H1 (cell line): ENCODE measurements around the gene KRIT1. TPM values are rescaled to one million over a fixed set of nuclear protein-coding genes. Genes with fewer than 3 reads are reported as not detected.

Source experiments
- CTCF ChIA-PET: fragments of 300-600 bp; sonication (Branson Sonifier 250); formaldehyde crosslinking; loops from one replicate; lab custom pipeline; 2021; ENCODE audit not compliant: partially characterized antibody; lab: Charles Lee
- POLR2A ChIA-PET: fragments of 300-600 bp; sonication (Branson Sonifier 250); formaldehyde crosslinking; loops from one replicate; lab custom pipeline; 2021; ENCODE audit warnings: inconsistent platforms; ENCODE audit not compliant: partially characterized antibody; lab: Charles Lee
- DNase-seq, 2 experiments: peaks; one replicate each; pipeline versions ENCODE4 v3.0.0 to v3.0.0-alpha.2; 2010 to 2022; ENCODE audit warnings: low spot score in 2 of 2, low read depth in 1 of 2, mixed read lengths in 1 of 2
- FAIRE-seq: peaks from 2 replicates; lab custom pipeline; 2011; peaks lifted over from hg19 to GRCh38; lab: Jason Lieb, UNC
- H2AFZ ChIP-seq: 2 replicates; pipeline ENCODE4 v1.8.1; 2012; ENCODE audit warnings: low read length, inconsistent platforms
- H2AK5ac ChIP-seq: 2 replicates; pipeline ENCODE4 v1.6.1; 2013; ENCODE audit warnings: low read depth, low read length
- H2BK120ac ChIP-seq: replicated peaks from 2 replicates; pipeline ENCODE3; 2013; ENCODE audit warnings: low read depth, low read length, inconsistent platforms
- H2BK12ac ChIP-seq: 2 replicates; pipeline ENCODE4 v1.6.1; 2013; ENCODE audit warnings: low read depth, low read length
- H2BK15ac ChIP-seq: 2 replicates; pipeline ENCODE4 v1.6.1; 2013; ENCODE audit warnings: low read length
- H2BK20ac ChIP-seq: 2 replicates; pipeline ENCODE4 v1.6.1; 2013; ENCODE audit warnings: low read length
- H2BK5ac ChIP-seq: 2 replicates; pipeline ENCODE4 v1.6.1; 2013; ENCODE audit warnings: low read depth, low read length
- H3K14ac ChIP-seq: 2 replicates; pipeline ENCODE4 v1.6.1; 2013; ENCODE audit warnings: inconsistent platforms; ENCODE audit not compliant: insufficient read length
- H3K18ac ChIP-seq: 2 replicates; pipeline ENCODE4 v1.6.1; 2013; ENCODE audit warnings: low read length; ENCODE audit errors: extremely low read depth
- H3K23ac ChIP-seq: 2 replicates; pipeline ENCODE4 v1.6.1; 2013; ENCODE audit warnings: inconsistent platforms; ENCODE audit not compliant: insufficient read length
- H3K23me2 ChIP-seq: 2 replicates; pipeline ENCODE4 v1.6.1; 2013; ENCODE audit warnings: low read depth, low read length
- H3K27ac ChIP-seq: 2 replicates; pipeline ENCODE4 v1.6.1; 2011; ENCODE audit warnings: low read depth, low read length, inconsistent platforms
- H3K27me3 ChIP-seq, 4 experiments: replicated peaks in 1 of 4; 1 replicate in 1 of 4; 2 replicates in 3 of 4; pipeline versions ENCODE4 v1.6.1 to v1.8.1; 2011 to 2013; ENCODE audit warnings: low read length in 3 of 4, mild to moderate bottlenecking in 3 of 4, inconsistent platforms in 2 of 4, mixed read lengths in 2 of 4, moderate library complexity in 1 of 4; ENCODE audit not compliant: control insufficient read depth in 3 of 4, insufficient read depth in 3 of 4; ENCODE audit errors: extremely low read depth in 1 of 4
- H3K36me3 ChIP-seq, 4 experiments: 2 replicates each; pipeline versions ENCODE4 v1.6.1 to v1.8.1; 2011 to 2013; ENCODE audit warnings: mild to moderate bottlenecking in 4 of 4, low read length in 3 of 4, moderate library complexity in 2 of 4, control low read depth in 1 of 4, inconsistent platforms in 1 of 4; ENCODE audit not compliant: insufficient read depth in 4 of 4, control insufficient read depth in 2 of 4
- H3K4ac ChIP-seq: replicated peaks from 2 replicates; pipeline ENCODE3; 2013; ENCODE audit warnings: low read length, low read depth, mixed read lengths, inconsistent platforms; ENCODE audit not compliant: insufficient read length
- H3K4me1 ChIP-seq, 4 experiments: replicated peaks in 1 of 4; 1 replicate in 1 of 4; 2 replicates in 3 of 4; pipeline versions ENCODE4 v1.6.1 to v1.8.1; 2011 to 2013; ENCODE audit warnings: low read length in 3 of 4, inconsistent platforms in 2 of 4, mixed read lengths in 1 of 4; ENCODE audit not compliant: insufficient read depth in 4 of 4, control insufficient read depth in 3 of 4
- H3K4me2 ChIP-seq, 2 experiments: 2 replicates each; pipeline versions ENCODE4 v1.6.1 to v1.8.1; 2011 to 2013; ENCODE audit warnings: low read depth in 2 of 2, low read length in 2 of 2, control low read depth in 1 of 2, inconsistent platforms in 1 of 2, mild to moderate bottlenecking in 1 of 2; ENCODE audit not compliant: insufficient read depth in 1 of 2
- H3K4me3 ChIP-seq, 4 experiments: fragments of 200-600, 300-600 bp in 1 of 4; sonication (generic), shearing (Covaris generic), sonication (Bioruptor Twin) in 1 of 4; 2 replicates each; pipeline versions ENCODE4 v1.5.1 to v1.8.1; 2011 to 2016; ENCODE audit warnings: low read length in 4 of 4, low read depth in 3 of 4, control low read depth in 2 of 4, inconsistent platforms in 2 of 4, mild to moderate bottlenecking in 2 of 4, mixed read lengths in 1 of 4, moderate library complexity in 1 of 4; ENCODE audit not compliant: insufficient read depth in 2 of 4; ENCODE audit errors: extremely low read depth in 1 of 4
- H3K56ac ChIP-seq: replicated peaks from 2 replicates; pipeline ENCODE3; 2013; ENCODE audit warnings: low read depth, mild to moderate bottlenecking, mixed read lengths, low read length, inconsistent platforms; ENCODE audit not compliant: insufficient read length
- H3K79me1 ChIP-seq: 2 replicates; pipeline ENCODE4 v1.6.1; 2013; ENCODE audit warnings: low read depth, low read length, control low read depth
- H3K79me2 ChIP-seq, 2 experiments: 2 replicates each; pipeline versions ENCODE4 v1.6.1 to v1.8.1; 2012 to 2013; ENCODE audit warnings: low read length in 2 of 2, mild to moderate bottlenecking in 2 of 2, inconsistent platforms in 1 of 2; ENCODE audit not compliant: insufficient read depth in 2 of 2, control insufficient read depth in 1 of 2
- H3K9ac ChIP-seq, 4 experiments: replicated peaks in 1 of 4; 1 replicate in 1 of 4; 2 replicates in 3 of 4; pipeline versions ENCODE4 v1.6.1 to v1.8.1; 2011 to 2013; ENCODE audit warnings: low read depth in 3 of 4, low read length in 3 of 4, control low read depth in 2 of 4, mild to moderate bottlenecking in 2 of 4, moderate library complexity in 2 of 4, inconsistent platforms in 1 of 4; ENCODE audit errors: extremely low read depth in 1 of 4
- H3K9me3 ChIP-seq, 2 experiments: 2 replicates each; pipeline versions ENCODE4 v1.6.1 to v1.8.1; 2012 to 2013; ENCODE audit warnings: mild to moderate bottlenecking in 2 of 2, moderate library complexity in 2 of 2, control low read depth in 1 of 2, inconsistent platforms in 1 of 2, low read depth in 1 of 2, low read length in 1 of 2, mixed read lengths in 1 of 2; ENCODE audit not compliant: insufficient read depth in 2 of 2
- H4K20me1 ChIP-seq, 2 experiments: replicated peaks in 1 of 2; 2 replicates each; pipeline versions ENCODE3 to v1.8.1; 2011 to 2013; ENCODE audit warnings: inconsistent platforms in 2 of 2, low read length in 2 of 2, mild to moderate bottlenecking in 1 of 2; ENCODE audit not compliant: insufficient read depth in 2 of 2, control insufficient read depth in 1 of 2
- H4K5ac ChIP-seq: 2 replicates; pipeline ENCODE4 v1.6.1; 2013; ENCODE audit warnings: low read length, low read depth, mixed read lengths, inconsistent platforms; ENCODE audit not compliant: insufficient read length
- H4K8ac ChIP-seq: 2 replicates; pipeline ENCODE4 v1.8.0; 2013; ENCODE audit warnings: mild to moderate bottlenecking, moderate library complexity, low read length, inconsistent platforms; ENCODE audit not compliant: insufficient read depth; ENCODE audit errors: extremely low read depth
- H4K91ac ChIP-seq: replicated peaks from 2 replicates; pipeline ENCODE3; 2013; ENCODE audit warnings: low read length, mixed read lengths, inconsistent platforms; ENCODE audit not compliant: insufficient read length
- ATF3 ChIP-seq: IDR thresholded peaks from 2 replicates; pipeline ENCODE4 v1.6.1; 2011; ENCODE audit warnings: low read depth, mild to moderate bottlenecking, low read length; ENCODE audit not compliant: insufficient read depth
- BCL11A ChIP-seq, 2 experiments: IDR thresholded peaks; one replicate each; pipeline ENCODE4 v1.6.1; 2011; ENCODE audit warnings: low read depth in 2 of 2, low read length in 2 of 2, mild to moderate bottlenecking in 2 of 2
- CREB1 ChIP-seq: IDR thresholded peaks from 2 replicates; pipeline ENCODE4 v1.6.1; 2012; ENCODE audit warnings: inconsistent platforms
- CTCF ChIP-seq, 3 experiments: IDR thresholded peaks; 1 replicate in 2 of 3; 2 replicates in 1 of 3; pipeline versions ENCODE4 v1.5.1 to v1.6.1; 2011; ENCODE audit warnings: low read length in 3 of 3, mild to moderate bottlenecking in 3 of 3, inconsistent platforms in 2 of 3, low read depth in 1 of 3, moderate library complexity in 1 of 3; ENCODE audit not compliant: insufficient read depth in 1 of 3; ENCODE audit errors: control extremely low read depth in 1 of 3
- E2F6 ChIP-seq: IDR thresholded peaks from 2 replicates; pipeline ENCODE4 v1.6.1; 2012; ENCODE audit warnings: inconsistent platforms
- FOSL1 ChIP-seq: IDR thresholded peaks from 2 replicates; pipeline ENCODE4 v1.6.1; 2011; ENCODE audit warnings: mild to moderate bottlenecking, low read depth, low read length, moderate library complexity; ENCODE audit not compliant: insufficient read depth
- KDM4A ChIP-seq: IDR thresholded peaks from one replicate; pipeline ENCODE4 v1.7.1; 2012; ENCODE audit warnings: low read depth, mild to moderate bottlenecking, moderate library complexity, low read length, inconsistent platforms; ENCODE audit not compliant: severe bottlenecking
- NRF1 ChIP-seq: IDR thresholded peaks from 2 replicates; pipeline ENCODE4 v1.6.1; 2011; ENCODE audit warnings: mild to moderate bottlenecking, low read depth, low read length, improper control_type of control experiment
- RNF2 ChIP-seq: fragments of 200-900, 300-1000 bp; sonication (generic); IDR thresholded peaks from 2 replicates; pipeline ENCODE4 v1.7.1; 2016; ENCODE audit warnings: borderline replicate concordance, low read depth, mild to moderate bottlenecking, antibody characterized with exemption, low read length; ENCODE audit not compliant: poor library complexity, severe bottlenecking; ENCODE audit errors: missing control alignments
- SIRT6 ChIP-seq: IDR thresholded peaks from one replicate; pipeline ENCODE4 v1.7.1; 2012; ENCODE audit warnings: low read length, inconsistent platforms
- WGBS, 2 experiments: shearing (Covaris generic) in 1 of 2; methylation state at CpG; one replicate each; pipeline versions ENCODE4 v1.1.6 to v1.1.7; 2013 to 2015; ENCODE audit warnings: low lambda C conversion rate in 2 of 2, mixed read lengths in 2 of 2, inconsistent platforms in 1 of 2, low coverage in 1 of 2, missing lambda C conversion rate in 1 of 2; ENCODE audit not compliant: insufficient replicate concordance in 2 of 2, insufficient coverage in 1 of 2, insufficient read length in 1 of 2; ENCODE audit errors: extremely low coverage in 1 of 2, missing lambda C conversion rate in 1 of 2; 5-methylcytosine and 5-hydroxymethylcytosine counted together
- polyA plus RNA-seq, 7 experiments: library from polyadenylated mRNA; depleted of rRNA in 3 of 7; stranded (reverse) in 5 of 7; unstranded in 2 of 7; fragments of >200 nt in 5 of 7; fragments of 200-250 nt in 2 of 7; gene quantifications; 1 replicate in 5 of 7; 2 replicates in 1 of 7; 4 replicates in 1 of 7; pipeline versions ENCODE4 v1.2.1 to v1.2.3, GENCODE V29; 2011 to 2013; ENCODE audit warnings: missing spikeins in 2 of 7, mixed read lengths in 2 of 7
- total RNA-seq: library from RNA; stranded (reverse); fragmentation: NEBNext Ultra II Directional; extraction: Animal tissue kit (Norgen Biotek cat#: 25700); gene quantifications from 2 replicates; pipeline ENCODE4 v1.2.1, GENCODE V29; 2021

KRIT1 gene
- total and polyA plus RNA-seq, 2 of the 8 experiments (the other 6 are each of a cell fraction or from before 2014, with no cell fraction given), result 14.3 to 28.8 TPM

GRCh38 chr7:92221766-92222165 is 23.9 kb downstream of the KRIT1 start:
- Histone ChIP-seq H2BK15ac (no peak overlapping the region), H3K14ac (no peak overlapping the region), H4K91ac (no peak overlapping the region), H3K27me3 (no peaks in the 10 kb centered on the region), H3K56ac (no peak overlapping the region), H2BK20ac (no peak overlapping the region), H3K9ac (no peak overlapping the region), H3K4me3 (no peak overlapping the region), H3K23me2 (no peaks in the 10 kb centered on the region), H3K4ac (no peak overlapping the region), H2BK5ac (no peak overlapping the region), H3K18ac (no peak overlapping the region), H2BK120ac (no peak overlapping the region), H3K36me3 (peaks cover 6 to 72% (median 24%) of the 10 kb centered on the region in 4 experiments), H4K8ac (no peak overlapping the region), H2AK5ac (no peak overlapping the region), H4K5ac (no peak overlapping the region), H4K20me1 (no peaks in the 10 kb centered on the region), H3K23ac (no peak overlapping the region), H3K27ac (no peak overlapping the region), H3K9me3 (no peaks in the 10 kb centered on the region), H3K79me1 (no peaks in the 10 kb centered on the region), H3K4me2 (no peak overlapping the region), H2AFZ (no peak overlapping the region), H2BK12ac (no peak overlapping the region), H3K79me2 (no peaks in the 10 kb centered on the region), H3K4me1 (no peaks in the 10 kb centered on the region)
- CTCF ChIA-PET, result interaction anchor here (0.6 kb wide), 1 partner anchor 15 kb away, joined by 4 read pairs; no protein-coding TSS in a partner anchor
- POLR2A ChIA-PET, result interaction anchor here (0.6 kb wide), 1 partner anchor 42 kb away, joined by 3 read pairs; no protein-coding TSS in a partner anchor
- no peak for FAIRE-seq
- 94% methylated on average over 3 of the region's 3 CpGs; no CpG with 5 or more reads in 1 of the 2 experiments for WGBS, 2 experiments
- DNase-seq, result no peak
- TF ChIP-seq BCL11A (IDR thresholded peaks at IDR 0.05; ENCODE audit: low read depth in 2 of 2, low read length in 2 of 2) (no peak), KDM4A (no peak), SIRT6 (no peak), RNF2 (no peak), E2F6 (no peak), NRF1 (no peak), ATF3 (no peak), FOSL1 (no peak), CREB1 (no peak), CTCF (IDR thresholded peaks at IDR 0.05; ENCODE audit: control extremely low read depth in 1 of 3, insufficient read depth in 1 of 3, low read depth in 1 of 3, low read length in 3 of 3) (no peak)
